ENCODE measurements around the gene RGS9BP.

DNA sequence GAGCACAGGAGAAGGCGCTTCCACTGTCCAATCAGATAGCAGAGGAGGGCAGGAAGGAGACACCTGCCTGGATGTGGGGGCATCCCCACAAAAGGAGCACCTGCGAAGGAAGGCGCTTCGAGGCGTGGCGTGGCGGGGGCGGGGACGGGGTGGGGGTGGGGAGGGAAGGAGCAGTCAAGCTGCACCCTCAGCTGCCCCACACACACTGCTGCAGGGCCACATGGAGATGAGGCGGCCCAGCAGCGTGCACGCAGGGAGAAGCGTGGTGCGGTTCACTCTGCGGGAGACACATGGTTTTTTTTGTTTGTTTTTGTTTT lies 22.1 kb upstream of the RGS9BP start:
- TF ChIP-seq, protein P1, sequence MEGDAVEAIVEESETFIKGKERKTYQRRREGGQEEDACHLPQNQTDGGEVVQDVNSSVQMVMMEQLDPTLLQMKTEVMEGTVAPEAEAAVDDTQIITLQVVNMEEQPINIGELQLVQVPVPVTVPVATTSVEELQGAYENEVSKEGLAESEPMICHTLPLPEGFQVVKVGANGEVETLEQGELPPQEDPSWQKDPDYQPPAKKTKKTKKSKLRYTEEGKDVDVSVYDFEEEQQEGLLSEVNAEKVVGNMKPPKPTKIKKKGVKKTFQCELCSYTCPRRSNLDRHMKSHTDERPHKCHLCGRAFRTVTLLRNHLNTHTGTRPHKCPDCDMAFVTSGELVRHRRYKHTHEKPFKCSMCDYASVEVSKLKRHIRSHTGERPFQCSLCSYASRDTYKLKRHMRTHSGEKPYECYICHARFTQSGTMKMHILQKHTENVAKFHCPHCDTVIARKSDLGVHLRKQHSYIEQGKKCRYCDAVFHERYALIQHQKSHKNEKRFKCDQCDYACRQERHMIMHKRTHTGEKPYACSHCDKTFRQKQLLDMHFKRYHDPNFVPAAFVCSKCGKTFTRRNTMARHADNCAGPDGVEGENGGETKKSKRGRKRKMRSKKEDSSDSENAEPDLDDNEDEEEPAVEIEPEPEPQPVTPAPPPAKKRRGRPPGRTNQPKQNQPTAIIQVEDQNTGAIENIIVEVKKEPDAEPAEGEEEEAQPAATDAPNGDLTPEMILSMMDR (IDR thresholded peaks at IDR 0.05), result no peak
- no peak for TF ChIP-seq POLR2A (IDR thresholded peaks at IDR 0.05)

Measured in body of pancreas (tissue), 4 donors.